Retinal pigment epithelial cell (primary cell): ENCODE measurements around the gene TRMT11.

Source experiments
- DNase-seq: peaks from one replicate; pipeline ENCODE4 v3.0.0-alpha.2; 2010; ENCODE audit warnings: low read depth
- H3K4me3 ChIP-seq: 2 replicates; pipeline ENCODE4 v1.5.1; 2011; ENCODE audit warnings: mild to moderate bottlenecking, low read length, control low read depth, moderate library complexity
- CTCF ChIP-seq: conservative IDR thresholded peaks from 2 replicates; pipeline ENCODE4 v1.5.1; 2011; ENCODE audit warnings: low read depth, low read length, control low read depth, inconsistent platforms

The TRMT11 gene

GRCh38 chr6:126083875-126084274 is 97.5 kb downstream of the TRMT11 start:
- no peak overlapping the region for H3K4me3 ChIP-seq
- no peak for TF ChIP-seq CTCF
- no peak for DNase-seq

GRCh38 chr6:126086560-126086959 is 100.2 kb downstream of the TRMT11 start:
- DNase-seq: no peak
- TF ChIP-seq CTCF: no peak

More at GRCh38 chr6:126086560-126086959, 100.2 kb downstream of the TRMT11 start:
- H3K4me3 ChIP-seq: no peak overlapping the region
